Umbilical cord (tissue), 2 donors: ENCODE data around the gene PPP1CA. TPM values are rescaled to one million over a fixed set of nuclear protein-coding genes. Genes with fewer than 3 reads are reported as not detected.

ENCODE experiments used
- DNase-seq: peaks from one replicate; pipeline ENCODE4 v3.0.0-alpha.2; 2015; ENCODE audit warnings: low spot score
- total RNA-seq: library from RNA; depleted of rRNA; stranded (reverse); fragments of >200 nt; gene quantifications from one replicate; pipeline ENCODE4 v1.2.3, GENCODE V29; 2014; ENCODE audit warnings: low replicate concordance; ENCODE audit not compliant: insufficient read depth

PPP1CA gene
- total RNA-seq, 1 donor from 2014 or later: 50.1 TPM

DNA sequence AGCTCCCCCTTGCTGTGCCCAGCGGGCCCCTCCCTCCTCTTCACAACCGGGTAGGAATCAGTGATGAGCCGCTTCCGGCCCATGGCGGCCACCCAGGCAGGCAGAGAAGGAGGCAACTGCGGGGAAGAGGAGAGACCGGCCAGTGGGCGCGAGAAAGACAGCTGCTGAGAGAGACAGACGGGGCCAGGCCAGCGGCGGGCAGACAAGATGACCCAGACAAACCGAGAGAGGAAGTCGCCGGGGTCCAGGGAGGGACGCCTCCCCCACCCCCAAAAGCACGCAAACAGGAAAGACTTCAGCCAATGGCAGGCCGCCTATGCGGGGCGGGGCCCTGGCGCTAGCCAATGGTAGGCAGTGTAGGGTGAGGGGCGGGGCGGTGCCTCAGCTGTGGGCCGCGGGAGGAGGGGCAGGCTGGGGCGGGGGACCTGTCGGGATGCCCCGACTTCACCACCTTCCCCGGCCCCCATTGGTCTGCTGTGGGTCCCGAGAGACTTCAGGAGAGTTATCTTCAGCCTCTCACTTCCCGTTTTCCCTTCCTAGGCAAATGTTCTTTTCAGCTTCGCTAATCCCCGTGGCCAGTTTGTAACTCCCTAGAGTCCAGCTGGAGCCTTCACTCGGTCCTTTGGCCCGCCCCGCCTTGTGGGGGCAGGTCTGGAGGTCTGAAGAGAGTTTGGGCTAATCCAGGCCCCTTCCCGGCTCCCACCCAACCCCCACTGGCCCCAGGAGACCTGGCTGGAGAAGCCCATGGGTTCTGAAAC is 48.2 kb downstream of the PPP1CA start, which contains the start of gene POLD4:
Gene POLD4 (minus strand): TSS at position 230 of the 758 bp plus-strand sequence. CDS start 147 bp downstream, at position 83.
- peak; percentile 98 for DNase-seq

DNA sequence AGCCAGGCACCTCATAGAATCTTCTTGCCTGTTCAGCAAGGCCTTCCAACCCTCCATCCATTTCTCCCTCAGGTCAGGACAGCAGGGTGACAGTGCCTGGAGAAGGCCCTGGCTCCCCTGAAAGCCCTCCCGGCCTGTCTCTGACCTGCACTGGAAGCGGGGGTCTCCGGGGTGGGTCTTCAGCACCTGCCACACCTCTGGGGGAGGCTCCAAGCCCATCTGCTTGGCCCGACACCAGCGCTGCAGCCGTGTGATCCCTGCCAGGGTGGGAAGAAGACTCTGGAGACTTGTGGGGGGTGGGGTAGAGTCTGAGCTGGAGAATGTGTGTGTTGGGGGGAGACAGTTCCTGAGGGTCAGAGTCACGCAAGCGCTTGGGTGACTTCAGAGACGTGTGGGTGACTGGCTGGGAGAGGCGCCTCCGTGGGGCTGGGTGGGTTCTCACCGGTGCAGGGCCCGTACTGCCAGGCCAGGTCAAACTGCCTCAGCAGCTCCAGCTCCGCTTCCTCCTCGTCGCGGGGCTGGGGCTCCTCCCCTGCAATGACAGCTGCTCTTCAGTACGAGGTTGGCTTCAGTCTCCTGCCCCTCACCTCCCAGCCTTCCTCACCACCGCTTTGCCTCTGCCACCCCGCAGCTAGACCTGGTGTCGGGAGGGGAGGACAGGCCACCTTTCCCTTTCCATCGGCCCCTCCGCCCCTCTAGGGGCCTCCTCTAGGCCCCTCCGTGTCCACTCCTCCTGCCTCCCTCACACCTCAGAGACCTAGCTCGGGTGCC is 48.9 kb downstream of the PPP1CA start:
- DNase-seq: no peak

DNA sequence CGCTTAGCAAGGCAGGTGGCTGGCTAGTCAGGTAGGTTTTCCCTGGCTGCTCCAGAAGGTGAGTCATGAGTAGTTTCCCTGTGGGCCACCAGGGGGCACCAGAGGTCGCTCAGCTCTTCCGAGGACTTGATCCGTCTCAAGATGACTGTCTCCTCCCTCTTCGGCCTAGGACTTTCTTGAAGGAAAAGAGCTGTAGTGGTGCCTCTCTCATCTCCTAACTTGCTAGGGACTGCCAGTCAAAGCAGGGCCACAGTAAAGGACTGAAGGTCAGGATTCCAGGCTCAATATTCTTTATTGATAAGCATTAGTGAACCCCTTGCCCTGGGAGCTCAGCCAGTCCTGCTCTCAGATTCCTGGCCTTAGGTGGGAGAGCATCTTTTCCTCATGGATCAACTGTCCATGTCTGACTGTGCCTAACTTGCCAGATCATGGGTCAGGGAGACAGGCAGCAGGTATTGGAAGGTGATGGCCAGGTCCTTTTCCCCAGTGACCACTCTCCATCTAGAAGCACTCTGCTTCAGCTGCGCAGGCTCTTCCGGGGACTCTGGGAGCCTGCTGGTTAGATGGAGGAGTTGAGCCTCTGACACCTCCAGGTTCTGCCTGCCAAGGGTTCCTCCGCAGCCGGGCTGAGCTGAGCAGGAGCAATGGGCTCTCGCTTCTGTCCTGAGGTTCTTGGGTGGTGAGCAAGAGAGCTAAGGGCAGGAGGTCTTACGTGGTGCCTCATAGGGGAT is 50.2 kb downstream of the PPP1CA start:
- peak; percentile 81 for DNase-seq

DNA sequence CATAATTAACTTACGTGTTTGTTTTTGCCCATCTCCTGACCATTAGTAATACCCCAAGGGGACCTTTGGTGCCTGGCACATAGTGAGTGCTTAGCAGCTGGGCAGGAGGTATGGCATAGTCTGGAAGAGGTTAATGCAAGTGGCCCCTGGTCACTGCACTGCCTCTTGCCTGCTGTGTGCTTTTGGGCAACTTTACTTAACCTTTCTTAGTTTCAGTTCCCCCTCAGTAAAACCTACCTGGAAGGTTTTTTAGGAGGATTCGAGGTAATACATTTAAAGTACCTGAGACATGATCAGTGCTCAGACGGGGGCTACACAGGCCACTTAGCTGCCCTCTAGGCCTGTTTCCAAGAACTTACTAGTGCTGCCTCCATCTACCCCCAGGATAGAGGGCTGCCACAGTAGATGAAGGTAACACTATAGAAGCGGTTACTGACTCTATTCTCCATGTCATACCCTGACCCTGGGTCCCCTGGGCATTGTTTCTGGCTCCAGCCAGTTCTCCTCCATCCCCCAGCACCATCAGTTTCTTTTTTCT is 51.7 kb downstream of the PPP1CA start:
- no peak for DNase-seq

DNA sequence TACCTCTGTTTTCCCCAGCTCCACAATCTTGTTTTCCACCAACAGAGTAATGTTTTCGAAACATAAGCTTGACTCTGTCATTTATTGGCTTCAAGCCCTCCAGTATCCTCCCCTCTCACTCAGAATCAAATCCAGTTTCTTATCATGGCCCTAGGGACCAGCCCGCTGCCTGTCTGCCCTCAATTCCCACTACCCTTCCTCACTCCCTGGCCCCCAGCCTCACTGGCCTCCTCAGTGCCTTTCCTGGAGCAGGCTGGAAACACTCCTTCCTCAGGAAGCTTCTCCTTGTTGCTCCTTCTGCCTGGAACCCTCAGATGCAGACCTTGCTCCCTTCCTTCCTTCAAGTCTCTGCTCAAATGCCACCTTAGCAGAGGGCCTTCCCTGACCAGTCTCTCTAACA is 52.2 kb downstream of the PPP1CA start:
- DNase-seq: no peak

DNA sequence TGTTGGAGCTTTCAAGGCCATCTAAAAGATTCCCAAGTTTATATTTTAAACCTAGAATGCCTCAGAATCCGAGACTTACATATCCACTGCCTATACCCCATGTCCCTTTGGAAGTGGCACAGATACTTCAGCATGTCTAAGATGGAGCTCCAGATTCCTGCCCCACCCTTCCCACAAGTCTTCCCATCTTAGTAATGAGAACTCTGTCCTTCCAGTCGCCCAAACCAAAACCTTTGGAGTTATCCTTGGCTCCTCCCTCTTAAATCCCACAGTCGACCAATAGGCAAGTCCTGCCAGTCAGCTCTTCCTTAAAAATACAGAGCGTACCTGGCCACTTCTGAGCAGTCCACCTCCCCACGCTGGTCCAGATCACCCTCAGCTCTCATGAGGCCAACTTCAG is 52.6 kb downstream of the PPP1CA start:
- no peak for DNase-seq

Other genes starting within 250 kb of the PPP1CA start
- gene GRK2, start 135.4 kb downstream of the PPP1CA start, total RNA-seq: 46.2 TPM
- 31.1 TPM for gene ANKRD13D, start 112.6 kb downstream of the PPP1CA start, total RNA-seq
- gene SSH3, start 98.3 kb downstream of the PPP1CA start, total RNA-seq: 7.5 TPM
- 52.7 TPM for gene POLD4, start 48.3 kb downstream of the PPP1CA start, total RNA-seq
- gene CLCF1, start 28.3 kb downstream of the PPP1CA start, total RNA-seq: 11.1 TPM
- 9.4 TPM for gene RAD9A, start 9.9 kb downstream of the PPP1CA start, total RNA-seq
- 0.72 TPM for gene TBC1D10C, start 2.2 kb upstream of the PPP1CA start, total RNA-seq
- 1.2 TPM for gene CARNS1, start 13.8 kb upstream of the PPP1CA start, total RNA-seq
- gene RPS6KB2, start 26.6 kb upstream of the PPP1CA start, total RNA-seq: 33.0 TPM
- 9.9 TPM for gene PTPRCAP, start 35.8 kb upstream of the PPP1CA start, total RNA-seq
- 35.2 TPM for gene CORO1B, start 41.6 kb upstream of the PPP1CA start, total RNA-seq
- not detected for gene GPR152, start 50.9 kb upstream of the PPP1CA start, total RNA-seq
- 0.96 TPM for gene CABP4, start 53.5 kb upstream of the PPP1CA start, total RNA-seq
- gene TMEM134, start 67.4 kb upstream of the PPP1CA start, total RNA-seq: 10.6 TPM
- gene AIP, start 81.2 kb upstream of the PPP1CA start, total RNA-seq: 78.0 TPM
- 28.6 TPM for gene PITPNM1, start 103.5 kb upstream of the PPP1CA start, total RNA-seq
- gene CDK2AP2, start 106.3 kb upstream of the PPP1CA start, total RNA-seq: 17.3 TPM
- gene CABP2, start 121.6 kb upstream of the PPP1CA start, total RNA-seq: not detected
- gene GSTP1, start 182.0 kb upstream of the PPP1CA start, total RNA-seq: 587 TPM
- gene NDUFV1, start 205.1 kb upstream of the PPP1CA start, total RNA-seq: 111 TPM
- gene NUDT8, start 228.1 kb upstream of the PPP1CA start, total RNA-seq: 2.2 TPM
- gene TBX10, start 237.9 kb upstream of the PPP1CA start, total RNA-seq: not detected
- gene ACY3, start 248.9 kb upstream of the PPP1CA start, total RNA-seq: not detected